Myocyte (in vitro differentiated cells): ENCODE results near the gene ZNF211. TPM values are rescaled to one million over a fixed set of nuclear protein-coding genes. Genes with fewer than 3 reads are reported as not detected.

Experiments
- DNase-seq: peaks from one replicate; pipeline ENCODE4 v3.0.0-alpha.2; 2012; ENCODE audit warnings: low read depth
- total RNA-seq: library from RNA; depleted of rRNA; stranded (reverse); fragments of >200 nt; gene quantifications from 2 replicates; pipeline ENCODE4 v1.2.3, GENCODE V29; 2014

ZNF211 gene
- total RNA-seq, 1 donor from 2014 or later = 14.7 TPM

GRCh38 chr19:57655443-57655842, 22.5 kb downstream of the ZNF211 start:
- no peak for DNase-seq

- DNase-seq = no peak
Measured at GRCh38 chr19:57656346-57656745, 23.4 kb downstream of the ZNF211 start.

- DNase-seq = peak; percentile 87
Measured at GRCh38 chr19:57664269-57665127, 31.5 kb downstream of the ZNF211 start.

- DNase-seq = peak; percentile 82
Measured at GRCh38 chr19:57665261-57665806, 32.4 kb downstream of the ZNF211 start.

GRCh38 chr19:57667228-57667627, 34.3 kb downstream of the ZNF211 start:
- DNase-seq = no peak

- no peak for DNase-seq
Measured at GRCh38 chr19:57668635-57669034, 35.7 kb downstream of the ZNF211 start, which contains the start of gene ZSCAN4. ZSCAN4 (plus strand) TSS chr19:57668935; CDS start chr19:57676146, 7,211 bp downstream.

- DNase-seq = no peak
Measured at GRCh38 chr19:57671124-57671895, 38.3 kb downstream of the ZNF211 start.

- no peak for DNase-seq
Measured at GRCh38 chr19:57672466-57672865, 39.5 kb downstream of the ZNF211 start.

GRCh38 chr19:57675881-57676280, 42.9 kb downstream of the ZNF211 start:
- peak; percentile 78 for DNase-seq

- no peak for DNase-seq
Measured at GRCh38 chr19:57682226-57682766, 49.3 kb downstream of the ZNF211 start.

GRCh38 chr19:57686727-57687126, 53.8 kb downstream of the ZNF211 start:
- no peak for DNase-seq

GRCh38 chr19:57687363-57688010, 54.5 kb downstream of the ZNF211 start:
- no peak for DNase-seq

- DNase-seq = no peak
Measured at GRCh38 chr19:57688011-57688763, 55.2 kb downstream of the ZNF211 start.

GRCh38 chr19:57689750-57690149, 56.8 kb downstream of the ZNF211 start:
- no peak for DNase-seq

Other genes starting within 250 kb of the ZNF211 start
- gene ZNF548, start 243.3 kb upstream of the ZNF211 start, total RNA-seq = 15.8 and 17.3 TPM in 2 replicates
- gene ZNF17, start 222.0 kb upstream of the ZNF211 start, total RNA-seq = 5.2 and 9.8 TPM in 2 replicates
- gene ZNF749, start 197.8 kb upstream of the ZNF211 start, total RNA-seq = 3.4 and 5.4 TPM in 2 replicates
- 0.36 and 1.0 TPM in 2 replicates for gene VN1R1, start 176.0 kb upstream of the ZNF211 start, total RNA-seq
- 22.8 and 33.6 TPM in 2 replicates for gene ZNF772, start 155.6 kb upstream of the ZNF211 start, total RNA-seq
- 12.3 and 14.0 TPM in 2 replicates for gene ZNF419, start 145.4 kb upstream of the ZNF211 start, total RNA-seq
- 16.2 and 17.8 TPM in 2 replicates for gene ZNF773, start 133.2 kb upstream of the ZNF211 start, total RNA-seq
- 4.8 and 5.8 TPM in 2 replicates for gene ZNF549, start 105.8 kb upstream of the ZNF211 start, total RNA-seq
- gene ZNF550, start 73.3 kb upstream of the ZNF211 start, total RNA-seq = 9.9 and 10.7 TPM in 2 replicates
- 5.0 and 7.0 TPM in 2 replicates for gene ZNF416, start 54.3 kb upstream of the ZNF211 start, total RNA-seq
- gene ZIK1, start 49.0 kb upstream of the ZNF211 start, total RNA-seq = 1.8 and 3.9 TPM in 2 replicates
- gene ZNF530, start 33.3 kb upstream of the ZNF211 start, total RNA-seq = 6.1 and 9.0 TPM in 2 replicates
- 27.0 and 28.0 TPM in 2 replicates for gene ZNF134, start 18.9 kb upstream of the ZNF211 start, total RNA-seq
- gene ZSCAN4, start 35.8 kb downstream of the ZNF211 start, total RNA-seq = 0.16 and 0.67 TPM in 2 replicates
- 4.4 and 5.7 TPM in 2 replicates for gene ZNF551, start 48.8 kb downstream of the ZNF211 start, total RNA-seq
- 1.4 and 2.0 TPM in 2 replicates for gene ZNF154, start 76.0 kb downstream of the ZNF211 start, total RNA-seq
- 4.3 and 7.0 TPM in 2 replicates for gene ZNF671, start 94.5 kb downstream of the ZNF211 start, total RNA-seq
- gene ZNF776, start 113.6 kb downstream of the ZNF211 start, total RNA-seq = 15.0 and 15.4 TPM in 2 replicates
- 18.8 and 20.5 TPM in 2 replicates for gene ZNF586, start 136.5 kb downstream of the ZNF211 start, total RNA-seq
- 2.0 and 2.5 TPM in 2 replicates for gene ZNF552, start 181.7 kb downstream of the ZNF211 start, total RNA-seq
- 4.8 and 5.7 TPM in 2 replicates for gene ZNF587B, start 197.1 kb downstream of the ZNF211 start, total RNA-seq
- 13.5 and 13.8 TPM in 2 replicates for gene ZNF587, start 216.7 kb downstream of the ZNF211 start, total RNA-seq